Sigmoid colon (tissue), 7 donors: ENCODE results near the gene CC2D2A. TPM values are rescaled to one million over a fixed set of nuclear protein-coding genes. Genes with fewer than 3 reads are reported as not detected.

Experiments
- DNase-seq: peaks from one replicate; pipeline ENCODE4 v3.0.0-alpha.2; 2019
- H3K27ac ChIP-seq, 4 donors: fragments of 200-600 bp; sonication (generic); one replicate each; pipeline ENCODE4 v1.5.1; 2016 to 2019; ENCODE audit warnings: mild to moderate bottlenecking in 1 of 4
- H3K27me3 ChIP-seq, 3 donors: fragments of 200-600 bp; sonication (generic); one replicate each; pipeline ENCODE4 v1.5.1; 2019; ENCODE audit warnings: mild to moderate bottlenecking in 1 of 3
- H3K36me3 ChIP-seq, 4 donors: fragments of 200-600 bp; sonication (generic); one replicate each; pipeline ENCODE4 v1.5.1; 2016 to 2019
- H3K4me1 ChIP-seq, 4 donors: fragments of 200-600 bp; sonication (generic); one replicate each; pipeline ENCODE4 v1.5.1; 2017 to 2019
- H3K4me3 ChIP-seq, 4 donors: fragments of 200-600 bp; sonication (generic); one replicate each; pipeline ENCODE4 v1.5.1; 2017 to 2019; ENCODE audit warnings: mild to moderate bottlenecking in 2 of 4, moderate library complexity in 1 of 4
- H3K9me3 ChIP-seq, 4 donors: fragments of 200-600 bp in 3 of 4; sonication (generic) in 3 of 4; one replicate each; pipeline versions ENCODE4 v1.5.1 to v1.6.1; 2013 to 2019
- EP300 ChIP-seq, 4 donors: sonication (generic); formaldehyde crosslinking; IDR thresholded peaks; one replicate each; pipeline ENCODE4 v1.6.1; 2017; ENCODE audit warnings: antibody characterized with exemption in 4 of 4
- POLR2A ChIP-seq, 2 donors: fragments of 450-650 bp; IDR thresholded peaks; one replicate each; pipeline ENCODE4 v1.6.1; 2016; ENCODE audit warnings: antibody characterized with exemption in 2 of 2, mild to moderate bottlenecking in 2 of 2, moderate library complexity in 2 of 2
- POLR2AphosphoS5 ChIP-seq, 4 donors: sonication (generic); formaldehyde crosslinking; IDR thresholded peaks; one replicate each; pipeline ENCODE4 v1.6.1; 2017; ENCODE audit warnings: antibody characterized with exemption in 4 of 4
- WGBS, 2 donors: extraction: QIAGEN DNeasy Blood & Tissue Kit; methylation state at CpG; one replicate each; pipeline ENCODE4 v1.1.7; 2013; 5-methylcytosine and 5-hydroxymethylcytosine counted together
- intact Hi-C: fragments of 100-400 bp; cut with DNase I; formaldehyde crosslinking; loops from one replicate; pipeline ENCODE4 v1.15.1; 2023
- polyA plus RNA-seq, 3 donors: library from polyadenylated mRNA; stranded (reverse); fragments of 200-250 nt; gene quantifications; one replicate each; pipeline ENCODE4 v1.2.3, GENCODE V29; 2013
- total RNA-seq, 4 donors: library from RNA; depleted of rRNA; stranded (reverse); fragments of >200 nt; gene quantifications; one replicate each; pipeline ENCODE4 v1.1.0, GENCODE V29; 2016
- TF ChIP-seq, protein P1 (sequence below), 4 experiments: fragments of 450-650 bp in 3 of 4; fragments of 200-600 bp in 1 of 4; IDR thresholded peaks; one replicate each; pipeline ENCODE4 v1.5.1; 2016 to 2019; ENCODE audit warnings: antibody characterized with exemption in 4 of 4, mild to moderate bottlenecking in 3 of 4, moderate library complexity in 2 of 4
- donor health status: healthy with polysubstance abuse.
- donor health status: Bipolar disorder and iron deficiency.
- donor health status: healthy.

CC2D2A gene
- total and polyA plus RNA-seq, 7 donors: 2.5 to 113 (median 41.0) TPM

DNA sequence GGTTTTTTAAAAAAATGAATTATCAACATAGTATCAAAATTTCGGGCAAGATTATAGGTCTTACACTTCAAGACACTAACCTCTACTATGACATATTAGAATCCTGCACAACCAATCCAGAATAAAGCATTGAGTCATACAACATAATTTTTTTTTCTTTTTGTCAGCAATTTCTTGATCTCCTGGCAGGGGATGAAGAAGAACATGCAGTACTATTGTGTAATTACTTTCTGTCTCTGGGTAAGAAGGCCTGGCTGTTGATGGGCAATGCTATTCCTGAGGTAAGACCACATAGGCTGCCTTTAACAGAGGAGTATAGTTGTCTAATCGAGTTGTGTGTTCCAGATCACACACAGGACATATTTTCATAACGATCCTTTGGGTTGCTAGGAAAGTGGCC, 118.0 kb downstream of the CC2D2A start:
- Histone ChIP-seq H3K4me3 (no peak overlapping the region), H3K27me3 (no peaks in the 10 kb centered on the region), H3K36me3 (peaks cover 0 to 17% (median 2%) of the 10 kb centered on the region in 4 donors), H3K4me1 (no peaks in the 10 kb centered on the region), H3K27ac (no peak overlapping the region), H3K9me3 (no peaks in the 10 kb centered on the region)
- intact Hi-C loops: no loop called here
- WGBS, 2 donors: 66 to 88% methylated on average over 3 of the region's 3 CpGs
- no peak for DNase-seq
- TF ChIP-seq POLR2AphosphoS5 (IDR thresholded peaks at IDR 0.05) (peak in 1 of 4 donors; percentile 32), POLR2A (IDR thresholded peaks at IDR 0.05) (no peak), EP300 (IDR thresholded peaks at IDR 0.05) (peak in 1 of 4 donors; percentile 7)
- TF ChIP-seq, protein P1, sequence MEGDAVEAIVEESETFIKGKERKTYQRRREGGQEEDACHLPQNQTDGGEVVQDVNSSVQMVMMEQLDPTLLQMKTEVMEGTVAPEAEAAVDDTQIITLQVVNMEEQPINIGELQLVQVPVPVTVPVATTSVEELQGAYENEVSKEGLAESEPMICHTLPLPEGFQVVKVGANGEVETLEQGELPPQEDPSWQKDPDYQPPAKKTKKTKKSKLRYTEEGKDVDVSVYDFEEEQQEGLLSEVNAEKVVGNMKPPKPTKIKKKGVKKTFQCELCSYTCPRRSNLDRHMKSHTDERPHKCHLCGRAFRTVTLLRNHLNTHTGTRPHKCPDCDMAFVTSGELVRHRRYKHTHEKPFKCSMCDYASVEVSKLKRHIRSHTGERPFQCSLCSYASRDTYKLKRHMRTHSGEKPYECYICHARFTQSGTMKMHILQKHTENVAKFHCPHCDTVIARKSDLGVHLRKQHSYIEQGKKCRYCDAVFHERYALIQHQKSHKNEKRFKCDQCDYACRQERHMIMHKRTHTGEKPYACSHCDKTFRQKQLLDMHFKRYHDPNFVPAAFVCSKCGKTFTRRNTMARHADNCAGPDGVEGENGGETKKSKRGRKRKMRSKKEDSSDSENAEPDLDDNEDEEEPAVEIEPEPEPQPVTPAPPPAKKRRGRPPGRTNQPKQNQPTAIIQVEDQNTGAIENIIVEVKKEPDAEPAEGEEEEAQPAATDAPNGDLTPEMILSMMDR (IDR thresholded peaks at IDR 0.05): no peak

DNA sequence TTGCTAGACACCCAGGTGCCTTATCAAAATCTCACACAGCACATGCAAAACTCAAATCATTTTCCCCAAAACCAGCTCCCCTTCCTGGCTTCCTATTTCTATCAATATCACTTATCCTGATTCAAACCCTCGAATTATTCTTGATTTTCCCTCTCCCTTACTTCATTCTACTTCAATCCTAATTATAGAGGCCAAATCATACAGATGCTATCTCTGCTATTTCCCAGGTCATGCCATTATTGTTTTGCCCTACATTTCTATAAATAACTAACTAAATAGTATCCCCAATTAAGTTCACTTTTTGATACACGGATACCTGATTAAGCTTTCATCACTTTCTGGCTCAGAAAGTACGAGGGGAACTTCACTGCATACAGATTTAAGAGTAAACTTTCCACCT, 123.1 kb downstream of the CC2D2A start:
- TF ChIP-seq, protein P1 (IDR thresholded peaks at IDR 0.05): no peak
- TF ChIP-seq POLR2A (IDR thresholded peaks at IDR 0.05): no peak
- H3K27ac ChIP-seq: no peak overlapping the region
- 83 to 89% methylated on average over 3 of the region's 3 CpGs for WGBS, 2 donors
- peaks cover 0 to 6% (median 0%) of the 10 kb centered on the region in 4 donors for H3K4me1 ChIP-seq
- no peak overlapping the region for H3K4me3 ChIP-seq
- intact Hi-C loops: no loop called here
- DNase-seq: no peak
- no peaks in the 10 kb centered on the region for H3K27me3 ChIP-seq
- peaks cover 0 to 29% (median 2%) of the 10 kb centered on the region in 4 donors for H3K36me3 ChIP-seq
- no peaks in the 10 kb centered on the region for H3K9me3 ChIP-seq

DNA sequence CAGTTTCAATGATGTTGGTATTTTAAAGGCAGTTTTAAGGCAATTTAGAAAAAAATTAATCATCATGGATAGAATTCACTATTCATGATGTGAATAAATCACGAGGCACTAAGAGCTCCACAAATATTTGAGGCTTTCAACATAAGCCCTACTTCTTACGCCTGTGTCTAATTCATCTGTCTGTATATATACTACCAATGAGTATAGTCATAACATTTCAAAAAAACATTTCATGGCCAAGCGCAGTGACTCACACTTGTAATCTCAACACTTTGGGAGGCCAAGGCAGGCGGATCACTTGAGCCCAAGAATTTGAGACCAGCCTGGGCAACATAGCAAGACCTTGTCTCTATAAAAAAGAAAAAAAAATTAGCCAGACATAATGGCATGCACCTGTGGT, 129.0 kb downstream of the CC2D2A start:
- TF ChIP-seq POLR2AphosphoS5 (IDR thresholded peaks at IDR 0.05): peak in 2 of 4 donors; percentile 6 to 39
- no peak for TF ChIP-seq EP300 (IDR thresholded peaks at IDR 0.05)
- no peak for DNase-seq
- Histone ChIP-seq H3K36me3 (peaks cover 0 to 56% (median 11%) of the 10 kb centered on the region in 4 donors), H3K4me3 (no peak overlapping the region), H3K9me3 (no peaks in the 10 kb centered on the region), H3K27ac (peak overlapping the region; percentile 3 to 71 (median 51)), H3K4me1 (peaks cover 0 to 28% (median 16%) of the 10 kb centered on the region in 4 donors), H3K27me3 (no peaks in the 10 kb centered on the region)
- 83 to 91% methylated on average over 4 of the region's 4 CpGs for WGBS, 2 donors
- intact Hi-C loops: no loop called here

DNA sequence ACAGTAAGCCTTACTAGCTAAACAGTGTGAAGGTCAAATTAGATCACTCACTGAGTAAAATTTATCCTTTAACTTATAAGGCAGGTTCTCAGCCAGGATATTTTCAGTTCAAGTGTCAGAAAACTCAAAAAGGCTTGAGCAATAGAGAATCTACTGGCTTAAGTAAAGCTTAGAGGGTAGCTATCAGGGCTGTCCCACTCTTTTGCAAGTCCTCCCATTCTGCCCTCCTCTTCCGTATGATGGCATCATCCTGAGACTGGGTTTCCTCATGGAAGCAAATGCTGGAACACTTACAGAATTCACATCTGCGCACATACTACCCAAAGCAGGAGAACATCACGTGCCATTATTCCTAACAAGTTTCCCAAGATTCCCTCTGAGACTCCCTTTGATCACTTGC, 130.5 kb downstream of the CC2D2A start:
- Histone ChIP-seq H3K4me1 (peaks cover 0 to 28% (median 16%) of the 10 kb centered on the region in 4 donors), H3K36me3 (peaks cover 0 to 65% (median 13%) of the 10 kb centered on the region in 4 donors), H3K9me3 (no peaks in the 10 kb centered on the region), H3K27ac (peak overlapping the region in 3 of 4 donors; percentile 4 to 71 (median 55)), H3K4me3 (no peak overlapping the region), H3K27me3 (no peaks in the 10 kb centered on the region)
- no peak for DNase-seq
- whole genome bisulfite sequencing, 2 donors: 96 to 97% methylated on average over 3 of the region's 3 CpGs
- intact Hi-C loops: no loop called here
- peak in 2 of 4 donors; percentile 18 to 21 for TF ChIP-seq POLR2AphosphoS5 (IDR thresholded peaks at IDR 0.05)
- TF ChIP-seq POLR2A (IDR thresholded peaks at IDR 0.05): no peak
- TF ChIP-seq EP300 (IDR thresholded peaks at IDR 0.05): no peak
- TF ChIP-seq, protein P1 (IDR thresholded peaks at IDR 0.05): no peak

DNA sequence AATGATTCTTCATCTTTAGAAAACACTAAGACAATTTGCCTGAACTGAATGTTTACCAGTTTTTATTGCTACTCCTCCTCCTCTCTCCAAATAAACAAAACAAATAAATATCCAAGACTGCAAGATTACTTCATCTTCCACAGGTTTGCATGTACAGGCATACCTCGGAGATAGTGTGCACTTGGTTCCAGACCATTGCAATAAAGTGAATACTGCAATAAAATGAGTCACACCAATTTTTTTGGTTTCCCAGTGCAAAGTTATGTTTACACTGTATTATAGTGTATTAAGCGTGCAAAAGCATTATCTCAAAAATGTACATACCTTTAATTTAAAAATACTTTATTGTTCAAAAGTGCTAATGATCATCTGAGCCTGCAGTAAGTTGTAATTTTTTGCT, 132.2 kb downstream of the CC2D2A start:
- intact Hi-C loops: no loop called here
- no peak for DNase-seq
- Histone ChIP-seq H3K27ac (no peak overlapping the region), H3K36me3 (peaks cover 0 to 68% (median 14%) of the 10 kb centered on the region in 4 donors), H3K4me1 (peaks cover 0 to 28% (median 16%) of the 10 kb centered on the region in 4 donors), H3K27me3 (no peaks in the 10 kb centered on the region), H3K4me3 (no peak overlapping the region), H3K9me3 (no peaks in the 10 kb centered on the region)
- no peak for TF ChIP-seq EP300 (IDR thresholded peaks at IDR 0.05)
- TF ChIP-seq, protein P1 (IDR thresholded peaks at IDR 0.05): no peak
- no peak for TF ChIP-seq POLR2A (IDR thresholded peaks at IDR 0.05)
- TF ChIP-seq POLR2AphosphoS5 (IDR thresholded peaks at IDR 0.05): no peak
- WGBS, 2 donors: 17 to 70% methylated on average over 2 of the region's 2 CpGs
